Adrenal gland (tissue), 5 donors: ENCODE data around the gene SLC24A4.

ENCODE experiments used
- CTCF ChIP-seq, 6 experiments: fragments of 450-650 bp in 4 of 6; fragments of 200-600 bp in 2 of 6; sonication (generic) in 1 of 6; IDR thresholded peaks; 1 replicate in 5 of 6; 2 replicates in 1 of 6; pipeline versions ENCODE4 v1.5.1 to v1.8.0; 2016 to 2021; ENCODE audit warnings: antibody characterized with exemption in 6 of 6, mild to moderate bottlenecking in 2 of 6, moderate library complexity in 1 of 6
- POLR2A ChIP-seq, 2 donors: fragments of 450-650 bp; IDR thresholded peaks; one replicate each; pipeline ENCODE4 v1.6.1; 2017; ENCODE audit warnings: antibody characterized with exemption in 2 of 2, mild to moderate bottlenecking in 2 of 2, moderate library complexity in 1 of 2
- donor health status: DM: no; HTN: no; CAD: no.

GRCh38 chr14:92459030-92459949, 136.3 kb downstream of the SLC24A4 start:
- TF ChIP-seq POLR2A (IDR thresholded peaks at IDR 0.05) (no peak), CTCF (IDR thresholded peaks at IDR 0.05) (no peak)
